Ovary (tissue), 9 donors: ENCODE results near the gene PTPRN. TPM values are rescaled to one million over a fixed set of nuclear protein-coding genes. Genes with fewer than 3 reads are reported as not detected.

Experiments
- DNase-seq, 5 donors: peaks; one replicate each; pipeline ENCODE4 v3.0.0-alpha.2; 2019 to 2020
- H3K27ac ChIP-seq, 2 donors: fragments of 200-600 bp; one replicate each; pipeline versions ENCODE4 v1.5.1 to v1.8.0; 2019 to 2022
- H3K27me3 ChIP-seq: fragments of 200-600 bp; one replicate; pipeline ENCODE4 v1.8.0; 2022
- H3K36me3 ChIP-seq: fragments of 200-600 bp; sonication (generic); one replicate; pipeline ENCODE4 v1.5.1; 2019
- H3K4me1 ChIP-seq: one replicate; pipeline ENCODE4 v1.8.1; 2013; ENCODE audit warnings: mild to moderate bottlenecking, moderate library complexity; ENCODE audit not compliant: insufficient read depth
- H3K4me3 ChIP-seq: fragments of 200-600 bp; sonication (generic); one replicate; pipeline ENCODE4 v1.5.1; 2017
- H3K9me3 ChIP-seq, 2 donors: fragments of 200-600 bp in 1 of 2; sonication (generic) in 1 of 2; one replicate each; pipeline versions ENCODE4 v1.5.1 to v1.8.1; 2013 to 2019; ENCODE audit warnings: mild to moderate bottlenecking in 1 of 2, moderate library complexity in 1 of 2
- EP300 ChIP-seq: sonication (generic); formaldehyde crosslinking; IDR thresholded peaks from one replicate; pipeline ENCODE4 v1.6.1; 2017; ENCODE audit warnings: antibody characterized with exemption
- POLR2A ChIP-seq: fragments of 450-650 bp; IDR thresholded peaks from one replicate; pipeline ENCODE4 v1.6.1; 2017; ENCODE audit warnings: antibody characterized with exemption, mild to moderate bottlenecking, moderate library complexity
- WGBS, 3 donors: extraction: QIAGEN DNeasy Blood & Tissue Kit in 1 of 3; methylation state at CpG; one replicate each; pipeline versions ENCODE4 v1.1.5 to v1.1.7; 2013 to 2017; 5-methylcytosine and 5-hydroxymethylcytosine counted together
- intact Hi-C, 4 donors: fragments of 100-400 bp; cut with DNase I; formaldehyde crosslinking; loops; one replicate each; pipeline versions ENCODE4 v1.11.0 to v1.15.1; 2022 to 2023
- microRNA counts: library from miRNA; unstranded; fragments of <30 nt; microRNA quantifications from one replicate; lab custom pipeline; 2016
- microRNA-seq, 3 donors: library from miRNA; unstranded; fragments of <30 nt; microRNA quantifications; one replicate each; pipeline versions ENCODE4 to v1.2.0, GENCODE V29; 2019 to 2020
- polyA plus RNA-seq, 2 donors: library from polyadenylated mRNA; stranded (reverse); fragments of 200-250 nt in 1 of 2; fragments of 350-450 nt in 1 of 2; fragmentation: Illumina TruSeq in 1 of 2; extraction: RNeasy Lipid Tissue Mini Kit (QIAGEN cat#74804) in 1 of 2; gene quantifications; one replicate each; pipeline ENCODE4 v1.2.3, GENCODE V29; 2013 to 2014
- small RNA-seq: library from RNA; depleted of rRNA; stranded (forward); fragments of <200 nt; gene quantifications from one replicate; pipeline ENCODE3, GENCODE V24; 2016
- total RNA-seq, 7 donors: library from RNA; depleted of rRNA in 2 of 7; stranded (reverse); fragments of >200 nt in 2 of 7; fragmentation: NEBNext Ultra II Directional in 3 of 7; extraction: Animal tissue kit (Norgen Biotek cat#: 25700) in 3 of 7; gene quantifications; one replicate each; pipeline versions ENCODE4 v1.1.0 to v1.2.4, GENCODE V29; 2016 to 2023
- TF ChIP-seq, protein P1 (sequence below), 3 donors: fragments of 450-650 bp in 2 of 3; fragments of 200-600 bp in 1 of 3; IDR thresholded peaks; one replicate each; pipeline versions ENCODE4 v1.5.1 to v1.8.0; 2016 to 2022; ENCODE audit warnings: antibody characterized with exemption in 3 of 3, mild to moderate bottlenecking in 1 of 3
- donor health status: DM: no; HTN: no; CAD: no; lungs with moderate emphysema.
- donor health status: DM: no; HTN: no; CAD: no.
- donor health status: Bipolar disorder and iron deficiency.
- donor health status: DM: yes; HTN: yes; CAD: no.
- donor health status: DM: no; HTN: no; CAD: no.
- donor health status: DM: yes; HTN: yes; CAD: no.

PTPRN gene
- total and polyA plus RNA-seq, 9 donors = 0.08 to 2.3 (median 0.81) TPM; not detected in 1

DNA sequence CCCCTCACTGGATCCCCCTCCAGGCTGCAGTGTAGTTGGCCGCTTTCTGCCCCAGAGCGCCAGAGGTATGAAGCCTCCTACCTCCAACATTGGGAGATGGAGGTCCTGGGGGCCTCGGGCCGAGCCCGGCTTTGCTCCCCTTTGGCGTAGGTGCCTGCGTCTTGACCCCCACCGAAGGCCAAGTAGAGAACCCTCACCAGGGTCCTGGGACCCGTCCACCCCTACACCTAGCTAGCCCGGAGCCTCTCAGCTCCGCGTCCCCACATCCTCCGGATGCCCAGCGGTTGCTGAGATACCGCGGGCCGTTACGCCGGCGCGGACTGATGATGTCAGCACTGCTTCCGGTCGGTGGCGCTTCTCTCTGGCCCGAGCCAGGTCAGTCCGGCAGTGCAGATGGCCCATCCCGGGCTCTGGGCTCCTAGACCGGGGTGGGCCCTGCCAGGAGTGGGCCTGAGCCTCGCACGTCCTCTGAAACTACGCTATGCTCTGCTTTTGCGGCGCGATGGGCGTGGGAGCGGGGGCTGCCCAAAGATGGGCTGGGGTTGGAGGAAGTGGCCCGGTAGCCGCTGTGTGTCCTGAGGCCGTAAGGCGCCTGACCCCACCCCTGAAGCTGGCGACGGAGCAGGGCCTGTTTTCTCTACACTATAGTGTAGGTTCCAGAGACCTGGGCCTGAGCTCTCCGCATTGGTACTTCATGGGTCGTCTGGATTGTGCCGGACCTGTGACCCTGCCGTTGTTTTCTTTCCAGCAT is 63.9 kb downstream of the PTPRN start, which contains the start of the genes GLB1L and STK16:
GLB1L (minus strand) TSS at position 297 of the 751 bp plus-strand sequence. CDS start 1,871 bp downstream, outside the sequence.
STK16 (plus strand) TSS at position 332 of the 751 bp plus-strand sequence. CDS start 521 bp downstream, outside the sequence.
- Histone ChIP-seq H3K9me3 (no peaks in the 10 kb centered on the region), H3K36me3 (no peaks in the 10 kb centered on the region), H3K4me3 (peak within 1 kb of the TSS; percentile 82), H3K27me3 (no peaks in the 10 kb centered on the region), H3K4me1 (peaks cover 18% of the 10 kb centered on the region), H3K27ac (peak within 1 kb of the TSS; percentile 72 to 85)
- TF ChIP-seq, protein P1, sequence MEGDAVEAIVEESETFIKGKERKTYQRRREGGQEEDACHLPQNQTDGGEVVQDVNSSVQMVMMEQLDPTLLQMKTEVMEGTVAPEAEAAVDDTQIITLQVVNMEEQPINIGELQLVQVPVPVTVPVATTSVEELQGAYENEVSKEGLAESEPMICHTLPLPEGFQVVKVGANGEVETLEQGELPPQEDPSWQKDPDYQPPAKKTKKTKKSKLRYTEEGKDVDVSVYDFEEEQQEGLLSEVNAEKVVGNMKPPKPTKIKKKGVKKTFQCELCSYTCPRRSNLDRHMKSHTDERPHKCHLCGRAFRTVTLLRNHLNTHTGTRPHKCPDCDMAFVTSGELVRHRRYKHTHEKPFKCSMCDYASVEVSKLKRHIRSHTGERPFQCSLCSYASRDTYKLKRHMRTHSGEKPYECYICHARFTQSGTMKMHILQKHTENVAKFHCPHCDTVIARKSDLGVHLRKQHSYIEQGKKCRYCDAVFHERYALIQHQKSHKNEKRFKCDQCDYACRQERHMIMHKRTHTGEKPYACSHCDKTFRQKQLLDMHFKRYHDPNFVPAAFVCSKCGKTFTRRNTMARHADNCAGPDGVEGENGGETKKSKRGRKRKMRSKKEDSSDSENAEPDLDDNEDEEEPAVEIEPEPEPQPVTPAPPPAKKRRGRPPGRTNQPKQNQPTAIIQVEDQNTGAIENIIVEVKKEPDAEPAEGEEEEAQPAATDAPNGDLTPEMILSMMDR (IDR thresholded peaks at IDR 0.05) = no peak
- no peak for TF ChIP-seq EP300
- TF ChIP-seq POLR2A = peak; percentile 92
- 0 to 1% (median 0%) methylated on average over 45 to 46 of the region's 46 CpGs for WGBS, 3 donors
- intact Hi-C loops = loop anchor here in 1 of 4 donors (10.0 kb wide), 1 partner anchor 49 kb away; no protein-coding TSS in a partner anchor
- DNase-seq = peak; percentile 92 to 98 (median 96)

GRCh38 chr2:219244789-219245147 is 64.4 kb downstream of the PTPRN start:
- intact Hi-C loops = loop anchor here in 1 of 4 donors (10.0 kb wide), 1 partner anchor 50 kb away; no protein-coding TSS in a partner anchor

GRCh38 chr2:219243291-219243761 is 65.9 kb downstream of the PTPRN start:
- intact Hi-C loops = loop anchor here in 1 of 4 donors (10.0 kb wide), 1 partner anchor 51 kb away; no protein-coding TSS in a partner anchor
- Histone ChIP-seq H3K36me3 (no peaks in the 10 kb centered on the region), H3K4me3 (peak overlapping the region; percentile 11), H3K27ac (no peak overlapping the region), H3K27me3 (no peaks in the 10 kb centered on the region), H3K4me1 (peaks cover 8% of the 10 kb centered on the region), H3K9me3 (no peaks in the 10 kb centered on the region)
- TF ChIP-seq POLR2A (no peak), EP300 (no peak)
- TF ChIP-seq, protein P1 (IDR thresholded peaks at IDR 0.05) = no peak
- DNase-seq = peak in 3 of 5 donors; percentile 53 to 58 (median 58)
- 29 to 48% (median 36%) methylated on average over 28 of the region's 28 CpGs for WGBS, 3 donors

More at GRCh38 chr2:219244789-219245147, 64.4 kb downstream of the PTPRN start:
- Histone ChIP-seq H3K4me3 (peak overlapping the region; percentile 82), H3K27ac (peak overlapping the region; percentile 72 to 85), H3K36me3 (no peaks in the 10 kb centered on the region), H3K27me3 (no peaks in the 10 kb centered on the region), H3K9me3 (no peaks in the 10 kb centered on the region), H3K4me1 (peaks cover 14% of the 10 kb centered on the region)
- DNase-seq = no peak
- 15 to 27% (median 16%) methylated on average over 6 of the region's 6 CpGs for WGBS, 3 donors
- TF ChIP-seq EP300 = no peak
- TF ChIP-seq, protein P1 (IDR thresholded peaks at IDR 0.05) = no peak
- TF ChIP-seq POLR2A = no peak

MicroRNAs within 50 kb of the gene (microRNA counts, 767-probe panel; counts per million panel counts)
- microRNA hsa-miR-153 (lab: Ali Mortazavi, UCI) = 530 counts per million, percentile 78 among the panel's probes with 10 or more counts

Small RNA genes within 50 kb of the gene (microRNA-seq; reads per million reads assigned to microRNA genes)
- gene MIR153-1 = 0 to 0.18 (median 0) reads per million in 3 donors

Small RNA genes within 50 kb of the gene (small RNA-seq; reads per million reads assigned to genes)
- gene AC053503.3 (not detected), gene MIR153-1 (not detected)

Other genes starting within 250 kb of the PTPRN start
- gene IHH, start 248.5 kb downstream of the PTPRN start, total RNA-seq = under 1 TPM in 3 of 7 donors, not detected in 4; 0.15 to 0.80 (median 0.36) TPM
- gene IHH, start 248.5 kb downstream of the PTPRN start, polyA plus RNA-seq = 1 to 10 TPM in 1 of 2 donors, under 1 TPM in 1; 0.12 to 1.6 TPM
- gene NHEJ1, start 148.6 kb downstream of the PTPRN start, total RNA-seq = 10 to 100 TPM; 14.7 to 19.1 (median 17.1) TPM
- gene NHEJ1, start 148.6 kb downstream of the PTPRN start, polyA plus RNA-seq = 10 to 100 TPM; 10.8 to 23.1 TPM
- gene SLC23A3, start 139.4 kb downstream of the PTPRN start, total RNA-seq = 1 to 10 TPM in 6 of 7 donors, under 1 TPM in 1; 0.84 to 4.5 (median 1.7) TPM
- gene SLC23A3, start 139.4 kb downstream of the PTPRN start, polyA plus RNA-seq = 1 to 10 TPM in 1 of 2 donors, under 1 TPM in 1; 0.81 to 1.1 TPM
- 10 to 100 TPM; 29.7 to 68.2 (median 62.8) TPM for gene CNPPD1, start 132.5 kb downstream of the PTPRN start, total RNA-seq
- gene CNPPD1, start 132.5 kb downstream of the PTPRN start, polyA plus RNA-seq = 10 to 100 TPM; 27.1 to 46.7 TPM
- gene RETREG2, start 131.1 kb downstream of the PTPRN start, total RNA-seq = 100 to 1,000 TPM in 3 of 7 donors, 10 to 100 TPM in 4; 40.9 to 106 (median 95.6) TPM
- 100 to 1,000 TPM in 1 of 2 donors, 10 to 100 TPM in 1; 74.4 to 110 TPM for gene RETREG2, start 131.1 kb downstream of the PTPRN start, polyA plus RNA-seq
- 10 to 100 TPM; 22.4 to 45.6 (median 33.9) TPM for gene ZFAND2B, start 102.6 kb downstream of the PTPRN start, total RNA-seq
- gene ZFAND2B, start 102.6 kb downstream of the PTPRN start, polyA plus RNA-seq = 10 to 100 TPM; 14.3 to 31.1 TPM
- gene ABCB6, start 90.4 kb downstream of the PTPRN start, total RNA-seq = 10 to 100 TPM; 12.0 to 64.5 (median 37.2) TPM
- 10 to 100 TPM; 26.3 to 33.3 TPM for gene ABCB6, start 90.4 kb downstream of the PTPRN start, polyA plus RNA-seq
- 10 to 100 TPM; 22.6 to 44.6 (median 32.6) TPM for gene ATG9A, start 79.8 kb downstream of the PTPRN start, total RNA-seq
- gene ATG9A, start 79.8 kb downstream of the PTPRN start, polyA plus RNA-seq = 10 to 100 TPM; 29.7 to 46.3 TPM
- 10 to 100 TPM; 36.4 to 60.2 (median 44.1) TPM for gene ANKZF1, start 79.6 kb downstream of the PTPRN start, total RNA-seq
- gene ANKZF1, start 79.6 kb downstream of the PTPRN start, polyA plus RNA-seq = 10 to 100 TPM; 33.1 to 36.5 TPM
- 10 to 100 TPM in 6 of 7 donors, 1 to 10 TPM in 1; 5.7 to 20.3 (median 13.9) TPM for gene GLB1L, start 64.0 kb downstream of the PTPRN start, total RNA-seq
- gene GLB1L, start 64.0 kb downstream of the PTPRN start, polyA plus RNA-seq = 10 to 100 TPM; 12.8 to 19.6 TPM
- gene STK16, start 63.9 kb downstream of the PTPRN start, total RNA-seq = 10 to 100 TPM; 12.4 to 24.8 (median 17.9) TPM
- 10 to 100 TPM; 19.1 to 29.4 TPM for gene STK16, start 63.9 kb downstream of the PTPRN start, polyA plus RNA-seq
- 10 to 100 TPM in 1 of 7 donors, 1 to 10 TPM in 1, under 1 TPM in 3, not detected in 2; 0.27 to 13.2 (median 0.83) TPM for gene TUBA4B, start 56.2 kb downstream of the PTPRN start, total RNA-seq
- under 1 TPM; 0.18 to 0.34 TPM for gene TUBA4B, start 56.2 kb downstream of the PTPRN start, polyA plus RNA-seq
- 10 to 100 TPM in 6 of 7 donors, 1 to 10 TPM in 1; 8.4 to 53.6 (median 16.5) TPM for gene TUBA4A, start 55.5 kb downstream of the PTPRN start, total RNA-seq
- gene TUBA4A, start 55.5 kb downstream of the PTPRN start, polyA plus RNA-seq = 10 to 100 TPM in 1 of 2 donors, 1 to 10 TPM in 1; 7.9 to 42.2 TPM
- gene DNAJB2, start 30.0 kb downstream of the PTPRN start, total RNA-seq = 100 to 1,000 TPM in 1 of 7 donors, 10 to 100 TPM in 6; 34.0 to 101 (median 85.7) TPM
- gene DNAJB2, start 30.0 kb downstream of the PTPRN start, polyA plus RNA-seq = 10 to 100 TPM; 77.9 to 87.5 TPM
- gene RESP18, start 23.3 kb upstream of the PTPRN start, total RNA-seq = not detected
- gene RESP18, start 23.3 kb upstream of the PTPRN start, polyA plus RNA-seq = not detected
- gene DNPEP, start 78.5 kb upstream of the PTPRN start, total RNA-seq = 10 to 100 TPM; 34.7 to 72.9 (median 66.4) TPM
- 10 to 100 TPM; 23.4 to 54.2 TPM for gene DNPEP, start 78.5 kb upstream of the PTPRN start, polyA plus RNA-seq
- gene DES, start 109.0 kb upstream of the PTPRN start, total RNA-seq = 1,000 to 10,000 TPM in 1 of 7 donors, 100 to 1,000 TPM in 4, 10 to 100 TPM in 2; 86.5 to 1,061 (median 184) TPM
- 100 to 1,000 TPM; 149 to 642 TPM for gene DES, start 109.0 kb upstream of the PTPRN start, polyA plus RNA-seq
- gene SPEG, start 125.4 kb upstream of the PTPRN start, total RNA-seq = 10 to 100 TPM; 13.9 to 79.7 (median 29.6) TPM
- 10 to 100 TPM in 1 of 2 donors, 1 to 10 TPM in 1; 9.9 to 31.4 TPM for gene SPEG, start 125.4 kb upstream of the PTPRN start, polyA plus RNA-seq
- gene GMPPA, start 189.5 kb upstream of the PTPRN start, total RNA-seq = 10 to 100 TPM; 14.2 to 35.7 (median 23.7) TPM
- 10 to 100 TPM; 20.0 to 33.7 TPM for gene GMPPA, start 189.5 kb upstream of the PTPRN start, polyA plus RNA-seq
- under 1 TPM in 3 of 7 donors, not detected in 4; 0.10 to 0.28 (median 0.24) TPM for gene ASIC4, start 205.1 kb upstream of the PTPRN start, total RNA-seq
- gene ASIC4, start 205.1 kb upstream of the PTPRN start, polyA plus RNA-seq = under 1 TPM in 1 of 2 donors, not detected in 1; 0.05 TPM
- gene CHPF, start 234.4 kb upstream of the PTPRN start, total RNA-seq = 100 to 1,000 TPM in 6 of 7 donors, 10 to 100 TPM in 1; 89.4 to 181 (median 135) TPM
- 10 to 100 TPM in 1 of 2 donors, 1 to 10 TPM in 1; 4.0 to 76.0 TPM for gene CHPF, start 234.4 kb upstream of the PTPRN start, polyA plus RNA-seq
- gene TMEM198, start 234.6 kb upstream of the PTPRN start, total RNA-seq = 10 to 100 TPM in 6 of 7 donors, 1 to 10 TPM in 1; 5.8 to 22.7 (median 10.7) TPM
- gene TMEM198, start 234.6 kb upstream of the PTPRN start, polyA plus RNA-seq = 1 to 10 TPM in 1 of 2 donors, under 1 TPM in 1; 0.62 to 6.5 TPM